SIG-M5 (cell line): ENCODE measurements around the gene ADAMTS9.

Source experiments
- DNase-seq: peaks from one replicate; lab custom pipeline; 2025; lab: John Stamatoyannopoulos, UW

ADAMTS9 gene

GRCh38 chr3:64687781-64688604 is at the start of gene ADAMTS9:
TSS of gene ADAMTS9 (minus strand) at chr3:64688000. CDS start at chr3:64687657, 343 bp downstream.
- DNase-seq, result no peak

DNA sequence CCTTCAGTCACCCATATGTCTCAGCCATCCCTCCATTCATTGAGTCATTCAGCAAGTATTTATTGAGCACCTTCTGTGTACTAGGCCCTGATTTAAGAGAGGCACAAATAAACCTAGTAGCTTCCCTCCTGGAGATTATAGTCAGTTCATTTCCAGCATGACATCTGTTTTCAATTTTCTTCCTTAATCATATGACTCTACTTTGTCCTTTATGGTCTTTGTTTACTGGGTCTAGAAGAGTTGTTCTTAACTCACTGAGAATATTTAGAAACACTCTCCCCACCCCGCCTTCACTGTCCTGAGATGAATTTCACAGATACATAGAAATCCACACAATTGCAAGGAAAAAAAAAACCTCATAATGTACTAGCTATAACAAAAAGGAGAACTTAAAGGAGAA is 44.8 kb upstream of the ADAMTS9 start:
- no peak for DNase-seq

- no peak for DNase-seq
These were observed 42.9 kb upstream of the ADAMTS9 start for GRCh38 chr3:64730681-64731080.

DNA sequence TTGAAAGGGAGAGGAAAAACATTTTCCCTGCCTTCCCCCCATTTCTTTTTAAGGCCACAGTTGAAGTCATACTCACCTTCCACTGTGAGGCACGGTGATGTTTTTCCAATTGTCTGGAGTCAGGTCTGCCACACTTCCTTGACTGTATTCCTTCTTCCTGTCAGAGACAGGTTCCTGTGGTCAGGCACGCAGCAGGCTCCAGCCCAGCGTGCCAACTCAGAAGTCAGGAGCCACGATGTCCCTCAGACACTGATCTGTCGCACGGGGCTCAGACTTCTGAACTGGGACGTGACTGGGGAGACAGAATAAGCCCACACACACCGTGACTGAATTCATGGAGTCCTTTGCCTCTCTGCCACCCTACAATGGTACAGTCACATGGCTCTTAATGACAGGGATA is 41.2 kb upstream of the ADAMTS9 start:
- DNase-seq, result no peak

- DNase-seq, result no peak
These were observed 40.6 kb upstream of the ADAMTS9 start for GRCh38 chr3:64728428-64728827.

GRCh38 chr3:64726414-64727090 is 38.8 kb upstream of the ADAMTS9 start:
- no peak for DNase-seq

- DNase-seq, result no peak
These were observed 31.2 kb upstream of the ADAMTS9 start for GRCh38 chr3:64718976-64719375.

- DNase-seq, result no peak
These were observed 30.2 kb upstream of the ADAMTS9 start for GRCh38 chr3:64717872-64718613.

- DNase-seq, result no peak
These were observed 29.6 kb upstream of the ADAMTS9 start for GRCh38 chr3:64717411-64717810.

DNA sequence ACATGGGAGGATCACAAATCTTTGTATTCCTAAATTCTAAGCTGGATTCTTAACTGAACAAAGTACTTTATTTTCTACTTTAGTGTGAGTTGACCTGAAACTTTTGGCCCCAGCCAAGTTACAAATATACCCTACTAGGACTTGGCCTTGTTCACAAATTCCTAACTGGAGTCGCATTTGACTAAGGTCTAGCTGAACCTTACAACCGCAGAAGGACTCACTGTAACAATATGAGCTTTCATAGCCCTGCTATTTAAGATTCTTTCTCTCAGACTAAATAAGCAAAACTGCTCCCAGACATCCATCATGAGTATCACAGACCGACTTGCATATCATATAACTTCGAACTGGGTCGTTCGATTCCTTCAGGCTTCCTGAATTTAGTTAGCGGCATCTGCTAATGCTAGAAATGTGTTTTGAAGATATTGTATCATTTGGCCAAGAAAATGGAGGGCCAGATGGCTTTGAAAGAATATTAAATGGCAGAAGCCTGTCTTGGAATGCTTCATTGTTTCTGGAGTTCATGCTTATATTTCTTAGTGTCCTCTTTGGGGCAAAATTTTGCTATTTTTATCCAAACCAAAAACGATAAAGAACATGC is 28.4 kb upstream of the ADAMTS9 start:
- DNase-seq, result no peak

DNA sequence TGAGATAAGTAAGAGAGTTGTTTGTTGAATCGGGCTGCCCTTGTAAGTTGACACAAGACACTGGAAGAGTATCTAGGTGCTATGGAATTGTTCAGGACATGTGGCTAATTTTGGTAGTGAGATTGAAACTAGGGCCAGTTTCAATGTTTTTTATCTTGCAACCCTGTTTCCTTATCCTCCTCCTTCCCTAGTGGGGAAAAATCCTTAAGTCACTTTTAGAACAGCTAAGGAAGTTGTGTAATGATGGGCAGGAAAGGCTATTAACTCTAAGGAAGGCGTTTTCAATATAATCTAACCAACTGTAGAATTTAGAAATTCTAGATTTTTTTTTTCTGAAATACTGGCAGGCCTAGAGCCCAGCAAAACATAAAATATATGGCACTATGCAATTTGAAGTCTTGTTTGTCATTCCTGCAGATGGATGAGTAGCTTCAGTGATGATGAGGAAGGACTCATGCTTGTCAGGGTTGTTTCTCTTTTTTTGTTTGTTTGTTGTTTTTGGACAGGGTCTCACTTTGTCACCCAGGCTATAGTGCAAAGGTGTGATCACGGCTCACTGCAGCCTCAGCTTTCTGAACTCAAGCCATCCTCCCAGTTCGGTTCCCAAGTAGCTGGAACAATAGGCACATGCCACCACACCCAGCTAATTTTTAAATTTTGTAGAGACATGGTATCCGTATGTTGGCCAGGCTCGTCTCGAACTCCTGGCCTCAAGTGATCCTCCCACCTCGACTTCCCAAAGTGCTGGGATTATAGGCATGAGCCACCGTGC is 27.6 kb upstream of the ADAMTS9 start:
- DNase-seq, result no peak

GRCh38 chr3:64708456-64708855 is 20.7 kb upstream of the ADAMTS9 start:
- no peak for DNase-seq

- no peak for DNase-seq
These were observed 18.1 kb upstream of the ADAMTS9 start for GRCh38 chr3:64705946-64706345.

DNA sequence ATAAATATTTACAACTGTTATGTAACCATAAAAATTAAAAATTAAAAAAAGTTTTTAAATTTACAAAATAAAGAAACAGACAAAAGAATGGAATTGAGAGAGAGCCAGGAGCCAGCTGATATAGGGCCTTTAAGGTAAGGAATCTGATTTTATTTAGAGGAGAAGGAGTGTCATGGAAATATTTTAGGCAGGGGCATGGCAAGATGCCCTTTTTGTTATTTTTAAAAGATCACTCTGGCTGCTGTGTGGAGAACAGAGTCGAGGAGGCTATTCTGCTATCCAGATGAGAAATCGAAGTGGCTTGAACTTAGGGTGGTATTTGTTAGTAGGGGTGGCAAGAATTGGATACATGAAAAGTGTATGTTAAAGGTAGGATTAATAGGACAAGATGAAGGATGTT is 9.1 kb upstream of the ADAMTS9 start:
- DNase-seq, result no peak

GRCh38 chr3:64694114-64694513 is 6.3 kb upstream of the ADAMTS9 start:
- no peak for DNase-seq

DNA sequence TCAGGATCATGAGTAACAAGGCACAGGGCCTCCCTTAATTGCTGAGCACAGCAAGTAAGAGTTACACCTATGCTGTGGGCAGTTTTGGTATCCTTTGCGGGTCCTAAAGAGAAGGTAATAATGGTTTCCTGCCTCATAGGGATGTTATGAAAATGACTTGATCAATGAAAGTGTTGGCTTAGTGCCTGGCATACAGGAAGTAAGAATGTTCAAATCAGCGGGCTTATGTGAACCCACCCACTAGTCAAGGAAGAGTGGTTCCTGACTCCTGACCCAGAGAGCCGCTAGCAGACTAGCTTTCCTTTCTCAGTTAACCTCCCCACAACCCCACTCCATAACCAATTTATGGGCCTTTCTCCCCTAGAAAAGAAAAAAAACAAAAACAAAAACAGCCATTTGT is 5.2 kb upstream of the ADAMTS9 start:
- DNase-seq, result no peak

DNA sequence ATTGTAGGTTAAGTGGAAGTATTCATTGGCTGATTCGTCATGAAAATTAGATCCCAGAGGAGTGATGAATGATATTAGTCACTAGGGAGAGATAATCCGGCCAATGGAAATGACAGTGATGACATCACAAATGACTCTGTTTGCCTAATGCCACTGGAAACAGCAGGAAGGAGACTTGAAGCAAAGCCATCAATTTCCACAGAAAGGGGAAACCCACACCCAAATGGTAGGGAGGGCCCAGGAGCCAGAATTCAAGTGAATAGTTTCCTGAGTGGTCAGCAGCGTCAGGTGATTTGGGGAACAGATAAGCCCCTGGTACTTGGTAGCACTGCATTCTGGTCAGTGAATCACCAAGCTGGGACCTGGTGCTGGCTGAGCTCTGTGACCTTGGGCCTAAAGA is 3.3 kb upstream of the ADAMTS9 start:
- DNase-seq, result no peak

GRCh38 chr3:64687086-64687780 is 567 bp downstream of the ADAMTS9 start:
- DNase-seq, result no peak

DNA sequence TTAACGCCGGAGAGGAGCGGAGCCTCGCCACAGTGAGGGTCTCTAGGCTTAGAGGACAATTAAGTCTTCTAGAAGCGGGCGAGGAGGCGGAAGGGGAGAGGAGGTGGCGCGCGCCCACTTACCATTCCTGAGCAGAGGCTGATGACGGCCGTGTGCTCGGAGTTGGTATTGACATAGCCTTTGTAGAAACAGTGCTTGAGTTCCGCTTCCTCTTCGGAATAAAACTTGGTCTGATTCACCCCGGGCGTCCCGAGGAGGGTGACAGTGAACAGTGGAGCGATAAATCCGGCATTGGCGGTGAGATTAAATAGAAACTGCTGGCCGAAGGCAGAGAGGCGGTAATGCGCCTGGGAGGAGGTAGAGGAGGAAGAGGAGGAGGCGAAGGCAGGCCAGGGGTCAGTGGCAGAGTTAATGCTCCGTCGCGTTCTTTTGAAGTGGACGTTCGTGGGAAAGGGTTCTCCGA is 1.3 kb downstream of the ADAMTS9 start:
- no peak for DNase-seq

DNA sequence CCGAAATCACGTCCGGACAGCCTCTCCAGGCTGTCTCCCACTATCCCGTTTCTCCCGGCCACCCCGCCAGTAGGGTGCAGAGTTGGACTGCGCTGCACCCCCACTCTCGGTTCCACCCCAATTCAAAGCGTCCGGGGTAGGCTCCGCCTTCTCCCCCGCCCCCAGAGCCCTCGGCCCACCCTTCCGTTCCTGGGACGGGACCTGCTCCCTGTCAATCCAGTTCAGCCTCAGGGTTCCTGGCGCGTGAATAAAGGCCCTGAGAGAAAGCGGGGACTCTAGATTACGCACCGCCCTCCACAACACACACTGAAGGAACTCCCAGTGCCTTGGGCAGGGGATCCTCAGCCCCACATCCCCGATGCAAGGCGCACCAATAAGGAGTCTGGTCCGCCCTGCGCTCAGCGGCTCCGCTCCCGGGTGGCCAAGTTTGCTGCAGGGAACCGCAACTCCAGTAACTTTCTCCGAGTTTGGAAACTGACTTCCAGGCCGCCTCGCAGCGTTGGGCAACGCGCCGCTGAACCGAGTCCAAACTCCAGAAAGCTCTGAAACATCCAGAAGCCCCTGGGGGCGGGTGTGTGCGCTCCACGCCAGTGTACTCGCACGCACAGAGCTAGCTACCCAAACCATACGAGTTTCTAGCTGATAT is 1.9 kb downstream of the ADAMTS9 start:
- DNase-seq, result no peak
